GM12878 (cell line): Measurements from ENCODE around the gene CABLES1. TPM values are rescaled to one million over a fixed set of nuclear protein-coding genes. Genes with fewer than 3 reads are reported as not detected.

Experiments
- ATAC-seq: fragments of 200-7000 bp; cut with Tn5 transposase; 3 replicates; pipeline ENCODE4 v1.9.1; 2020; ENCODE audit warnings: mild to moderate bottlenecking, moderate library complexity
- BruUV-seq: library from RNA; stranded (reverse); fragments of 400-500 nt; replicated peaks from 2 replicates; lab custom pipeline; 2021; lab: Mats Ljungman, UMichigan
- CTCF ChIA-PET: fragments of 300-600 bp; sonication (Branson Sonifier 250); formaldehyde crosslinking; extraction: SDS; loops from one replicate; lab custom pipeline; 2021; ENCODE audit warnings: inconsistent platforms; lab: Yijun Ruan, JAX
- POLR2A ChIA-PET: fragments of 350-600 bp; formaldehyde crosslinking; extraction: SDS; loops from one replicate; lab custom pipeline; 2021; ENCODE audit warnings: inconsistent platforms; lab: Charles Lee
- RAD21 ChIA-PET: fragments of 300-600 bp; sonication (Branson Sonifier 250); formaldehyde crosslinking; loops from one replicate; lab custom pipeline; 2023; ENCODE audit warnings: antibody characterized with exemption; ENCODE audit not compliant: unreplicated experiment; lab: Charles Lee
- SMC1A ChIA-PET: fragments of 300-600 bp; sonication (Branson Sonifier 250); formaldehyde crosslinking; loops from one replicate; lab custom pipeline; 2023; ENCODE audit not compliant: unreplicated experiment, uncharacterized antibody; lab: Charles Lee
- DNase-seq: peaks from one replicate; pipeline ENCODE4 v3.0.0-alpha.2; 2011; ENCODE audit warnings: low read depth, low spot score
- FAIRE-seq: peaks from 3 replicates; lab custom pipeline; 2011; peaks lifted over from hg19 to GRCh38; lab: Jason Lieb, UNC
- H2AFZ ChIP-seq: 2 replicates; pipeline ENCODE4 v1.6.0; 2011; ENCODE audit warnings: low read depth, low read length, control low read depth; ENCODE audit not compliant: control insufficient read depth
- H3K27ac ChIP-seq: 2 replicates; pipeline ENCODE4 v1.5.1; 2011; ENCODE audit warnings: control low read depth; ENCODE audit not compliant: control insufficient read depth, insufficient read depth
- H3K27me3 ChIP-seq, 2 experiments: replicated peaks in 1 of 2; 2 replicates each; pipeline versions ENCODE4 v1.6.0 to v1.6.1; 2011; ENCODE audit warnings: low read length in 1 of 2; ENCODE audit not compliant: control insufficient read depth in 2 of 2, insufficient read depth in 2 of 2
- H3K36me3 ChIP-seq, 2 experiments: 2 replicates each; pipeline ENCODE4 v1.5.1; 2011; ENCODE audit warnings: low read length in 1 of 2; ENCODE audit not compliant: control insufficient read depth in 2 of 2, insufficient read depth in 2 of 2
- H3K4me1 ChIP-seq: 2 replicates; pipeline ENCODE4 v1.6.1; 2011; ENCODE audit warnings: mild to moderate bottlenecking, low read length, moderate library complexity, mixed read lengths; ENCODE audit not compliant: control insufficient read depth, insufficient read depth
- H3K4me2 ChIP-seq: 2 replicates; pipeline ENCODE4 v1.6.0; 2011; ENCODE audit warnings: control low read depth; ENCODE audit not compliant: control insufficient read depth, insufficient read depth
- H3K4me3 ChIP-seq: fragments of 200-600 bp; sonication (generic); 2 replicates; pipeline ENCODE4 v1.5.1; 2016
- H3K79me2 ChIP-seq: 2 replicates; pipeline ENCODE4 v1.6.0; 2011; ENCODE audit warnings: low read length; ENCODE audit not compliant: control insufficient read depth, insufficient read depth
- H3K9ac ChIP-seq: 2 replicates; pipeline ENCODE4 v1.8.0; 2011; ENCODE audit warnings: low read length, control low read depth, mixed read lengths; ENCODE audit not compliant: control insufficient read depth, insufficient read depth
- H3K9me3 ChIP-seq: replicated peaks from 3 replicates; pipeline ENCODE4 v1.5.1; 2011; ENCODE audit warnings: mild to moderate bottlenecking, low read length; ENCODE audit not compliant: control insufficient read depth, insufficient read depth
- H4K20me1 ChIP-seq: 2 replicates; pipeline ENCODE4 v1.6.0; 2011; ENCODE audit not compliant: control insufficient read depth, insufficient read depth
- ATF7 ChIP-seq: fragments of 450-650 bp; IDR thresholded peaks from 2 replicates; pipeline ENCODE4 v1.6.1; 2016; ENCODE audit warnings: low read depth, mild to moderate bottlenecking
- POLR2AphosphoS2 ChIP-seq: IDR thresholded peaks from 2 replicates; pipeline ENCODE4 v1.6.1; 2011; ENCODE audit warnings: low read depth, mild to moderate bottlenecking, low read length, improper control_type of control experiment, moderate library complexity
- RAD21 ChIP-seq: IDR thresholded peaks from 2 replicates; pipeline ENCODE4 v1.6.1; 2011; ENCODE audit warnings: mild to moderate bottlenecking, low read depth, low read length, moderate library complexity; ENCODE audit not compliant: insufficient read depth
- SMAD1 ChIP-seq: fragments of 450-650 bp; IDR thresholded peaks from 2 replicates; pipeline ENCODE4 v1.6.1; 2018; ENCODE audit warnings: mild to moderate bottlenecking, low read depth; ENCODE audit not compliant: partially characterized antibody
- TCF3 ChIP-seq: IDR thresholded peaks from 2 replicates; pipeline ENCODE4 v1.6.1; 2012; ENCODE audit warnings: low read depth, mild to moderate bottlenecking, low read length, borderline replicate concordance; ENCODE audit not compliant: insufficient read depth
- USF2 ChIP-seq: IDR thresholded peaks from 2 replicates; pipeline ENCODE4 v1.6.1; 2011; ENCODE audit warnings: low read depth, low read length, improper control_type of control experiment, borderline replicate concordance
- WGBS: methylation state at CpG from one replicate; pipeline ENCODE4 v1.1.6; 2016; ENCODE audit warnings: low lambda C conversion rate; ENCODE audit not compliant: insufficient replicate concordance, insufficient coverage; ENCODE audit errors: missing lambda C conversion rate; 5-methylcytosine and 5-hydroxymethylcytosine counted together
- in situ Hi-C: fragments of 300-500 bp; cut with MboI; formaldehyde crosslinking; loops from 9 replicates; pipeline ENCODE4 v1.14.3; 2018; ENCODE audit warnings: mixed read lengths
- intact Hi-C: fragments of 100-400 bp; cut with micrococcal nuclease; formaldehyde crosslinking; loops from one replicate; pipeline ENCODE4 v1.14.2; 2022; ENCODE audit not compliant: unreplicated experiment
- polyA plus RNA-seq, 11 experiments: library from polyadenylated mRNA; depleted of rRNA in 4 of 11; unstranded in 6 of 11; stranded (reverse) in 5 of 11; fragments of >200 nt; fragmentation: Nextera tagmentation in 4 of 11; fragmentation: Illumina TruSeq in 1 of 11; extraction: Ambion mirVana in 4 of 11; extraction: Trizol in 1 of 11; gene quantifications; 1 replicate in 1 of 11; 2 replicates in 10 of 11; pipeline versions ENCODE4 v1.2.1 to v1.2.3, GENCODE V29; 2011 to 2016; ENCODE audit warnings: inconsistent platforms in 2 of 11, missing spikeins in 2 of 11, low read depth in 1 of 11
- total RNA-seq, 4 experiments: library from RNA; depleted of rRNA in 3 of 4; stranded (reverse); fragments of >200 nt in 3 of 4; fragmentation: Illumina TruSeq in 1 of 4; extraction: Trizol in 1 of 4; gene quantifications; 2 replicates each; pipeline versions ENCODE4 v1.2.1 to v1.2.3, GENCODE V29; 2013 to 2021
- TF ChIP-seq, protein P1 (sequence below): IDR thresholded peaks from 2 replicates; pipeline ENCODE4 v1.6.1; 2011; ENCODE audit warnings: low read depth, mild to moderate bottlenecking, low read length, moderate library complexity, borderline replicate concordance; ENCODE audit errors: extremely low read depth

The CABLES1 gene
- total and polyA plus RNA-seq, 10 of the 15 experiments (the other 5 are each of a cell fraction or from before 2014, with no cell fraction given): 2.9 to 27.2 (median 8.2) TPM

- no peak overlapping the region for H3K27ac ChIP-seq
- TF ChIP-seq POLR2AphosphoS2 (no peak), USF2 (no peak), RAD21 (no peak), ATF7 (no peak), SMAD1 (no peak), TCF3 (no peak)
- TF ChIP-seq, protein P1, sequence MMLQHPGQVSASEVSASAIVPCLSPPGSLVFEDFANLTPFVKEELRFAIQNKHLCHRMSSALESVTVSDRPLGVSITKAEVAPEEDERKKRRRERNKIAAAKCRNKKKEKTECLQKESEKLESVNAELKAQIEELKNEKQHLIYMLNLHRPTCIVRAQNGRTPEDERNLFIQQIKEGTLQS: no peak
- TF ChIP-seq, all 136 proteins: peak for 0
- BruUV-seq: no TSS peak
- Histone ChIP-seq H3K36me3 (no peaks in the 10 kb centered on the region), H3K27me3 (no peaks in the 10 kb centered on the region), H3K4me2 (no peak overlapping the region), H4K20me1 (no peaks in the 10 kb centered on the region), H3K4me1 (no peaks in the 10 kb centered on the region), H3K4me3 (no peak overlapping the region), H3K9ac (no peak overlapping the region), H3K79me2 (no peaks in the 10 kb centered on the region), H2AFZ (no peak overlapping the region), H3K9me3 (peaks cover 10% of the 10 kb centered on the region; the same call in 2 of the 3 replicates)
- RAD21 ChIA-PET: interaction anchor here (0.9 to 1.6 kb wide), 4 partner anchors 9 to 78 kb away, joined by 3 to 6 read pairs (median 4); no protein-coding TSS in a partner anchor
- POLR2A ChIA-PET: interaction anchor here (1.1 to 1.4 kb wide), 2 partner anchors 9 to 13 kb away, joined by 4 to 5 read pairs; no protein-coding TSS in a partner anchor
- SMC1A ChIA-PET: interaction anchor here (0.6 to 2.0 kb wide), 4 partner anchors 12 to 683 kb away, joined by 3 to 6 read pairs (median 3); no protein-coding TSS in a partner anchor
- in situ Hi-C loops (no loop called here), intact Hi-C loops (no loop called here)
- no peak for FAIRE-seq
- no peak for ATAC-seq
- CTCF ChIA-PET: interaction anchor here (0.8 to 1.1 kb wide), 4 partner anchors 9 to 98 kb away, joined by 3 to 4 read pairs (median 3); no protein-coding TSS in a partner anchor
- DNase-seq: no peak
- WGBS: 64% methylated on average over 5 of the region's 5 CpGs
Observed at GRCh38 chr18:23280844-23281243, 145.6 kb downstream of the CABLES1 start.
